ENCODE data around the gene HS3ST3B1.

The HS3ST3B1 gene

GRCh38 chr17:14303343-14304221 is 2.7 kb downstream of the HS3ST3B1 start:
- peak in 1 of 2 experiments; percentile 50 for DNase-seq

- DNase-seq: peak in 1 of 2 experiments; percentile 65
These were observed 3.4 kb downstream of the HS3ST3B1 start for GRCh38 chr17:14304222-14304772.

- peak; percentile 72 to 86 for DNase-seq
These were observed 4.1 kb downstream of the HS3ST3B1 start for GRCh38 chr17:14304773-14305517.

- no peak for DNase-seq
These were observed 5.1 kb downstream of the HS3ST3B1 start for GRCh38 chr17:14305785-14306496.

GRCh38 chr17:14306596-14306995 is 5.7 kb downstream of the HS3ST3B1 start:
- DNase-seq: no peak

- peak in 1 of 2 experiments; percentile 57 for DNase-seq
These were observed 6.7 kb downstream of the HS3ST3B1 start for GRCh38 chr17:14307560-14308024.

GRCh38 chr17:14308636-14308964 is 7.7 kb downstream of the HS3ST3B1 start:
- DNase-seq: peak; percentile 16 to 56

- peak; percentile 88 to 96 for DNase-seq
These were observed 8.3 kb downstream of the HS3ST3B1 start for GRCh38 chr17:14308965-14309879.

- DNase-seq: peak in 1 of 2 experiments; percentile 40
These were observed 9.2 kb downstream of the HS3ST3B1 start for GRCh38 chr17:14310101-14310500.

GRCh38 chr17:14310605-14311004 is 9.7 kb downstream of the HS3ST3B1 start:
- peak in 1 of 2 experiments; percentile 31 for DNase-seq

- no peak for DNase-seq
These were observed 10.4 kb downstream of the HS3ST3B1 start for GRCh38 chr17:14311186-14311705.

GRCh38 chr17:14311981-14312380 is 11.1 kb downstream of the HS3ST3B1 start:
- no peak for DNase-seq

- DNase-seq: no peak
These were observed 11.6 kb downstream of the HS3ST3B1 start for GRCh38 chr17:14312522-14312921.

- no peak for DNase-seq
These were observed 15.4 kb downstream of the HS3ST3B1 start for GRCh38 chr17:14316126-14316832.

GRCh38 chr17:14317383-14317782 is 16.5 kb downstream of the HS3ST3B1 start:
- no peak for DNase-seq

GRCh38 chr17:14318109-14318917 is 17.4 kb downstream of the HS3ST3B1 start:
- no peak for DNase-seq

- no peak for DNase-seq
These were observed 18.0 kb downstream of the HS3ST3B1 start for GRCh38 chr17:14318918-14319205.

- DNase-seq: no peak
These were observed 19.2 kb downstream of the HS3ST3B1 start for GRCh38 chr17:14320098-14320497.

- peak; percentile 42 to 45 for DNase-seq
These were observed 20.0 kb downstream of the HS3ST3B1 start for GRCh38 chr17:14320734-14321475.
